ENCODE measurements around the gene TTC7B. TPM values are rescaled to one million over a fixed set of nuclear protein-coding genes. Genes with fewer than 3 reads are reported as not detected.

The TTC7B gene
- total RNA-seq, 1 donor from 2014 or later = 55.5 TPM

DNA sequence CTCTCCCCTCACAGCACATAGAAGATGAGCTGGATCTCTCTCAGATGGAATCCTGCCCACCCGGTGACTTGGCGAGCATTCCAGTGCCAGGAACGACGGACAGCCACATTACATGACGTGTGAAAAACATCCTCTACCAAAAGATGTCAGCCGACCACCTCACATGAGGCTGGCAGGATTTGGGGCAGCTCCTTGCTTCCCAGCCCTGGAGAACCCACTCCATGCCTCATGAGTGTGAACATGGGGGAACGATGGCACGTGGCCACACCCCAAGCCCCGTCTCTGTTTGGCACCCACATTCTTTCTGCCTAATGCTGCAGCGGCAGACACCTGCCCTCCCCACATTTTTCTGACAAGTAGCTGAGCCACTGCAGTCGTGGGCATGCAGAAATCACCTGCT lies 216.9 kb downstream of the TTC7B start:
- H3K27me3 ChIP-seq (ENCODE audit: low read depth) = no peaks in the 10 kb centered on the region
- intact Hi-C loops (cut with micrococcal nuclease) = no loop called here
- DNase-seq = no peak
- H3K4me3 ChIP-seq = no peak overlapping the region
- no peaks in the 10 kb centered on the region for H3K9me3 ChIP-seq (replicated peaks)
- H3K36me3 ChIP-seq = no peaks in the 10 kb centered on the region
- H3K4me1 ChIP-seq = peaks cover 8% of the 10 kb centered on the region
- H3K27ac ChIP-seq (replicated peaks) = no peak overlapping the region
- TF ChIP-seq, protein P1, sequence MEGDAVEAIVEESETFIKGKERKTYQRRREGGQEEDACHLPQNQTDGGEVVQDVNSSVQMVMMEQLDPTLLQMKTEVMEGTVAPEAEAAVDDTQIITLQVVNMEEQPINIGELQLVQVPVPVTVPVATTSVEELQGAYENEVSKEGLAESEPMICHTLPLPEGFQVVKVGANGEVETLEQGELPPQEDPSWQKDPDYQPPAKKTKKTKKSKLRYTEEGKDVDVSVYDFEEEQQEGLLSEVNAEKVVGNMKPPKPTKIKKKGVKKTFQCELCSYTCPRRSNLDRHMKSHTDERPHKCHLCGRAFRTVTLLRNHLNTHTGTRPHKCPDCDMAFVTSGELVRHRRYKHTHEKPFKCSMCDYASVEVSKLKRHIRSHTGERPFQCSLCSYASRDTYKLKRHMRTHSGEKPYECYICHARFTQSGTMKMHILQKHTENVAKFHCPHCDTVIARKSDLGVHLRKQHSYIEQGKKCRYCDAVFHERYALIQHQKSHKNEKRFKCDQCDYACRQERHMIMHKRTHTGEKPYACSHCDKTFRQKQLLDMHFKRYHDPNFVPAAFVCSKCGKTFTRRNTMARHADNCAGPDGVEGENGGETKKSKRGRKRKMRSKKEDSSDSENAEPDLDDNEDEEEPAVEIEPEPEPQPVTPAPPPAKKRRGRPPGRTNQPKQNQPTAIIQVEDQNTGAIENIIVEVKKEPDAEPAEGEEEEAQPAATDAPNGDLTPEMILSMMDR (IDR thresholded peaks at IDR 0.05; ENCODE audit: borderline replicate concordance) = no peak

DNA sequence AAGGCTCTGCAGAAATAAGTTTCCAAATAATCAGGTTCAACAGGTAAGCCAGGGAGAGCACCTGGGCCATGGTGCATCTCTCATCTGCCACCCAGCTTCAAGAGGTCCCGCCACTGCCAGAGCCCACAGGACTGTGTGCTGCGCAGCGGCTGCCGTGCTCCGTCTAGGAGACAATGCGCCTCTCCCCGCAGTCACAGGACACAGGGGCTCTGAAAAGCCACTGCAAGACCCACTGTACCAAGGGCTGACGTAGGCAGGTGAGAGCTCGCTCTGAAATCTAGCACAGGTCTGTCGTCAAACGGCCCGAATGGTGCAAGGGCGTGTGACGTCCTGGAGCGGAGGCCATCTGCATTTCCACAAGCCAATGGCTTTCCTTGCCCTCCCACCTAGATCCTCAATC lies 218.3 kb downstream of the TTC7B start:
- Histone ChIP-seq H3K9me3 (replicated peaks) (no peaks in the 10 kb centered on the region), H3K27ac (replicated peaks) (no peak overlapping the region), H3K4me1 (peaks cover 6% of the 10 kb centered on the region), H3K36me3 (no peaks in the 10 kb centered on the region), H3K27me3 (ENCODE audit: low read depth) (no peaks in the 10 kb centered on the region), H3K4me3 (no peak overlapping the region)
- intact Hi-C loops (cut with micrococcal nuclease) = no loop called here
- DNase-seq = no peak
- TF ChIP-seq, protein P1 (IDR thresholded peaks at IDR 0.05; ENCODE audit: borderline replicate concordance) = no peak

DNA sequence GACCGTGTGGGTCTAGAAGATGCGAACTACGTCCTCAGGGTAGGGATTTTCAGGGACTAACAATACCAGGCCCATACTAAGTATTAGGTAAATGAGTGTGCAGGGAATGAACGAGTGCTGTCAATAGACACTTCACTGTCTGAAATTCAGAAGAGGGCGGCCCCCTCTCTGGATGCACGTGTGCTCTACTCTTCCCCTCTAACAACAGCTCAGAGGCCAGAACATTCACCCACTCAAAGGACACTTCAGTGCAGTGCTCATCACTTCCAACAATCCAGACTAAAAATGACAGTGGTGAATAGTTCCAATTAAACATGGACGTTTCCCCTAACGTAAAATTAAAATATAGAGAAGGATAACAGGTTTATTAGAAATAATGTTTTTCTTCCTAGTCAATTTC lies 219.5 kb downstream of the TTC7B start:
- peaks cover 6% of the 10 kb centered on the region for H3K36me3 ChIP-seq
- H3K27me3 ChIP-seq (ENCODE audit: low read depth) = no peaks in the 10 kb centered on the region
- TF ChIP-seq, protein P1 (IDR thresholded peaks at IDR 0.05; ENCODE audit: borderline replicate concordance) = no peak
- DNase-seq = no peak
- H3K4me1 ChIP-seq = peaks cover 6% of the 10 kb centered on the region
- H3K27ac ChIP-seq (replicated peaks) = no peak overlapping the region
- intact Hi-C loops (cut with micrococcal nuclease) = no loop called here
- no peaks in the 10 kb centered on the region for H3K9me3 ChIP-seq (replicated peaks)
- H3K4me3 ChIP-seq = no peak overlapping the region

DNA sequence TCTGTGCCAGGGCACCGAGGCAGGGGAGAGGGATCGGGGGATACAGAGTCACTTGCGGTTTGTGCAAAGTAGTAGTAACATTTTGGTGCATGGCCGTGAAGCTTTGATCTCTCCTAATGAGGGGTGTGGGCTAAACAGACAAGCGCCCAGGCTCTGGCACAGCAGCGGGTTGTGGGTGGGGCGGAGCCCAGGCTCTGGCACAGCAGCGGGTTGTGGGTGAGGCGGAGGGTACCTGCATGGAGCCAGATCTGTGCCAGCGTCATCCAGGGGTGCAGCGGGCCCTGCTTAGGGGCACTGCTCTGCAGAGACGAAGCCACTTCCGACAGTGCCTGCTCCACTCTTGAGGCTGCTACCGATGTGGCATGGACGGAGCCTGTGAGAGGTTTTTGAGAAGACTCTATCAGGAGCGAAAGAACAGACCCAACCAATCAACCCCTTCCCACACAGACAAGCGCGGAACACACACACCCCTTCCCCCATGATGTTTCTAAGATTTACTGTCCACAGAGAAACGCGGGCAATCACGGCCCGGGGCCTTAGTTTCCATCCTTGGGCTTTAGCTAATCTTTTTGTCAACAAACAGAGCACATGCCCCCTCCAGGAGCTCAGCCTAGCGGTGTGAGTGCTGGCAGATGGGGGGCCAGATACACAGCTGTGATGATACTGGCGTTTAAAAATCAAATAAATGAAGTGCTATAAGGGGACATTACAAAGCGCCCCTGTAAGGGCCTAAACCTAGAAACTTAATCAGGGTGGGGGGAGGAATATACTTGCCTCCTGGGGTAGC lies 222.8 kb downstream of the TTC7B start:
- no peaks in the 10 kb centered on the region for H3K9me3 ChIP-seq (replicated peaks)

DNA sequence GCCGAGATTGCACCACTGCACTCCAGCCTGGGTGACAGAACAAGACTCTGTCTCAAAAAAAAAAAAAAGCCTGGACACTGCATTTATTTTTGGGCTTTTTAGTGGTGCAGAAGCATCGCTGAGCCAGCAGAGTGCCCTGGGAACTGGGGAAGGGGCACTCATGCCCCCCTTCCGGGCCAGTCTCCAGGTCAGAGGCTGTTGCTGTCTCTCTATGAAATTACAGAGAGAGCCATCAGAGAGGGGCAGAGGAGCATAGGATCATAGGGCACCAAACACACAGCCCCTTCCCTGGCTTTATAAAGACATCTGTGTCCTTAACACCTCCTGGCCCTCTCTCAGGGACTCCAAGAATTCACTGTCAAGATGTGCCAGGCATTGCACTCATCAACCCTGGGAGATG lies 223.6 kb downstream of the TTC7B start:
- DNase-seq = no peak
- no peaks in the 10 kb centered on the region for H3K4me1 ChIP-seq
- no peaks in the 10 kb centered on the region for H3K27me3 ChIP-seq (ENCODE audit: low read depth)
- intact Hi-C loops (cut with micrococcal nuclease) = no loop called here
- no peak overlapping the region for H3K27ac ChIP-seq (replicated peaks)
- H3K4me3 ChIP-seq = no peak overlapping the region
- H3K36me3 ChIP-seq = peaks cover 25% of the 10 kb centered on the region
- TF ChIP-seq, protein P1 (IDR thresholded peaks at IDR 0.05; ENCODE audit: borderline replicate concordance) = no peak
- no peaks in the 10 kb centered on the region for H3K9me3 ChIP-seq (replicated peaks)

More for the DNA sequence above, 222.8 kb downstream of the TTC7B start:
- intact Hi-C loops (cut with micrococcal nuclease) = no loop called here
- Histone ChIP-seq H3K27ac (replicated peaks) (no peak overlapping the region), H3K4me1 (no peaks in the 10 kb centered on the region), H3K4me3 (no peak overlapping the region), H3K36me3 (peaks cover 25% of the 10 kb centered on the region), H3K27me3 (ENCODE audit: low read depth) (no peaks in the 10 kb centered on the region)
- TF ChIP-seq, protein P1 (IDR thresholded peaks at IDR 0.05; ENCODE audit: borderline replicate concordance) = no peak
- DNase-seq = no peak

Data from left ventricle myocardium inferior (tissue), 1 donor.